ENCODE measurements around the gene JAM3. TPM values are rescaled to one million over a fixed set of nuclear protein-coding genes. Genes with fewer than 3 reads are reported as not detected.

The JAM3 gene
- total RNA-seq, 1 experiment from 2014 or later = 45.4 TPM

GRCh38 chr11:134065381-134065780 is 3.5 kb upstream of the JAM3 start:
- no peaks in the 10 kb centered on the region for H3K36me3 ChIP-seq (ENCODE audit: control insufficient read depth, insufficient read depth, low read length)
- no peak overlapping the region for H3K4me3 ChIP-seq (ENCODE audit: low read depth in 2 of 2, low read length in 2 of 2)
- DNase-seq (ENCODE audit: low read depth, low spot score) (no peak), ATAC-seq (no peak)
- no peak overlapping the region for H3K27ac ChIP-seq (ENCODE audit: low read length)
- peaks cover 26% of the 10 kb centered on the region for H3K27me3 ChIP-seq (ENCODE audit: control insufficient read depth, insufficient read depth, low read length)
- BruUV-seq (replicated peaks) = no TSS peak
- in situ Hi-C loops (cut with HindIII; ENCODE audit: low pct_unique_long_range_greater_than_20kb, low sequenced_read_pairs) = no loop called here
- CTCF ChIA-PET = no interaction called here
- no peak for TF ChIP-seq TCF7L2 (IDR thresholded peaks at IDR 0.05; ENCODE audit: low read depth, low read length)
- no peak for TF ChIP-seq POLR2AphosphoS5 (IDR thresholded peaks at IDR 0.05; ENCODE audit: low read depth, low read length)
- TF ChIP-seq, protein P1, sequence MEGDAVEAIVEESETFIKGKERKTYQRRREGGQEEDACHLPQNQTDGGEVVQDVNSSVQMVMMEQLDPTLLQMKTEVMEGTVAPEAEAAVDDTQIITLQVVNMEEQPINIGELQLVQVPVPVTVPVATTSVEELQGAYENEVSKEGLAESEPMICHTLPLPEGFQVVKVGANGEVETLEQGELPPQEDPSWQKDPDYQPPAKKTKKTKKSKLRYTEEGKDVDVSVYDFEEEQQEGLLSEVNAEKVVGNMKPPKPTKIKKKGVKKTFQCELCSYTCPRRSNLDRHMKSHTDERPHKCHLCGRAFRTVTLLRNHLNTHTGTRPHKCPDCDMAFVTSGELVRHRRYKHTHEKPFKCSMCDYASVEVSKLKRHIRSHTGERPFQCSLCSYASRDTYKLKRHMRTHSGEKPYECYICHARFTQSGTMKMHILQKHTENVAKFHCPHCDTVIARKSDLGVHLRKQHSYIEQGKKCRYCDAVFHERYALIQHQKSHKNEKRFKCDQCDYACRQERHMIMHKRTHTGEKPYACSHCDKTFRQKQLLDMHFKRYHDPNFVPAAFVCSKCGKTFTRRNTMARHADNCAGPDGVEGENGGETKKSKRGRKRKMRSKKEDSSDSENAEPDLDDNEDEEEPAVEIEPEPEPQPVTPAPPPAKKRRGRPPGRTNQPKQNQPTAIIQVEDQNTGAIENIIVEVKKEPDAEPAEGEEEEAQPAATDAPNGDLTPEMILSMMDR (IDR thresholded peaks at IDR 0.05) = no peak
- TF ChIP-seq, protein P2, sequence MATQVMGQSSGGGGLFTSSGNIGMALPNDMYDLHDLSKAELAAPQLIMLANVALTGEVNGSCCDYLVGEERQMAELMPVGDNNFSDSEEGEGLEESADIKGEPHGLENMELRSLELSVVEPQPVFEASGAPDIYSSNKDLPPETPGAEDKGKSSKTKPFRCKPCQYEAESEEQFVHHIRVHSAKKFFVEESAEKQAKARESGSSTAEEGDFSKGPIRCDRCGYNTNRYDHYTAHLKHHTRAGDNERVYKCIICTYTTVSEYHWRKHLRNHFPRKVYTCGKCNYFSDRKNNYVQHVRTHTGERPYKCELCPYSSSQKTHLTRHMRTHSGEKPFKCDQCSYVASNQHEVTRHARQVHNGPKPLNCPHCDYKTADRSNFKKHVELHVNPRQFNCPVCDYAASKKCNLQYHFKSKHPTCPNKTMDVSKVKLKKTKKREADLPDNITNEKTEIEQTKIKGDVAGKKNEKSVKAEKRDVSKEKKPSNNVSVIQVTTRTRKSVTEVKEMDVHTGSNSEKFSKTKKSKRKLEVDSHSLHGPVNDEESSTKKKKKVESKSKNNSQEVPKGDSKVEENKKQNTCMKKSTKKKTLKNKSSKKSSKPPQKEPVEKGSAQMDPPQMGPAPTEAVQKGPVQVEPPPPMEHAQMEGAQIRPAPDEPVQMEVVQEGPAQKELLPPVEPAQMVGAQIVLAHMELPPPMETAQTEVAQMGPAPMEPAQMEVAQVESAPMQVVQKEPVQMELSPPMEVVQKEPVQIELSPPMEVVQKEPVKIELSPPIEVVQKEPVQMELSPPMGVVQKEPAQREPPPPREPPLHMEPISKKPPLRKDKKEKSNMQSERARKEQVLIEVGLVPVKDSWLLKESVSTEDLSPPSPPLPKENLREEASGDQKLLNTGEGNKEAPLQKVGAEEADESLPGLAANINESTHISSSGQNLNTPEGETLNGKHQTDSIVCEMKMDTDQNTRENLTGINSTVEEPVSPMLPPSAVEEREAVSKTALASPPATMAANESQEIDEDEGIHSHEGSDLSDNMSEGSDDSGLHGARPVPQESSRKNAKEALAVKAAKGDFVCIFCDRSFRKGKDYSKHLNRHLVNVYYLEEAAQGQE (IDR thresholded peaks at IDR 0.05; ENCODE audit: insufficient read depth in 1 of 2, low read depth in 2 of 2, low read length in 1 of 2) = no peak
- no peak for TF ChIP-seq SIN3A (IDR thresholded peaks at IDR 0.05; ENCODE audit: borderline replicate concordance, insufficient read depth, low read depth, low read length)
- H3K9me3 ChIP-seq (ENCODE audit: control insufficient read depth, insufficient read depth, low read depth, low read length) = no peaks in the 10 kb centered on the region
- H3K4me1 ChIP-seq (ENCODE audit: control insufficient read depth, insufficient read depth, low read length) = peaks cover 7% of the 10 kb centered on the region; the same call in 1 of the 2 replicates
- intact Hi-C loops (cut with micrococcal nuclease; ENCODE audit: unreplicated experiment) = no loop called here
- POLR2A ChIA-PET = no interaction called here

DNA sequence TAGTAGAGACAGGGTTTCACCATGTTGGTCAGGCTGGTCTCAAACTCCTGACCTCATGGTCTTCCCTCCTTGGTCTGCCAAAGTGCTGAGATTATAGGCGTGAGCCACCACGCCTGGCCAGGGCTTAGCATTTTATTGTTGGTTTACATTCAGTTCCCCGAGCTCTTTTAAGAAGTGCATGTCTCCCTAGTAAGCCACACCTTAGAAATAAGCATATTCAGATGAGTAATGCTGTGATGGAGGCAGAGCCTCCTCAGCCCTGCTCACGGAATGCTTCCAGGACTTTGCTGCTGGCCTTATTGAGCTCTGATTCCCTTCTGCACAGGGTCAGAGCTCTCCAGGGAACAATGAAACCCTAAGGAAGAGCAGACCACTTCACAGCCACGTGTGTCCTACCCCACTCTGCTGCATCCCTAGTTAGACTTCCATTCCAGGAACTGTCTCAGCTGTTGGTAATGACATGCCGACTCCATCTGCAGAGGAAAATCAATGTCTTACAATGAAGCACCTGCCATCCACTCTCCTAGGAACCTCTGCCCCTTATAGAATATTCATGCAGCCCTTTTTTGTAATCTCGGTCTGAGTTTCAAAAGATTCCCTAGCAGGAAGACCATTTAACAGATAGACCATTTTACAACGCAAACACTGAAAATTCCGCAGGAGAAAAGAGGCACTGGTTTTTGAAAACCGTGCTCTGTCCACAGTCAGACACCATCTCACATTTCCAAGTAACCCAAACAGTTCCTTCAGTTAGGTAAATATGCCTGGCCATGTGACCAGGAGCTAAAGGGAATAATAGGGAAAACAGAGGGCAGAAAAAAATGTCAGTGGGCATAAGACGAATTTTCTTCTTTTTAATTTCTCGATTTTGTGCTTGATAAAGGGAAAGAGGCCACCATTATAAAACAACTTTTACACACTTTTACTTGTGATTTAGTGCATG is 1.7 kb upstream of the JAM3 start:
- H3K4me1 ChIP-seq (ENCODE audit: control insufficient read depth, insufficient read depth, low read length) = peaks cover 7% of the 10 kb centered on the region; the same call in 1 of the 2 replicates
- H3K27ac ChIP-seq (ENCODE audit: low read length) = no peak overlapping the region
- ChIA-PET POLR2A (no interaction called here), CTCF (no interaction called here)
- DNase-seq (ENCODE audit: low read depth, low spot score) (no peak), ATAC-seq (no peak)
- TF ChIP-seq SIN3A (IDR thresholded peaks at IDR 0.05; ENCODE audit: borderline replicate concordance, insufficient read depth, low read depth, low read length) = no peak
- no peak for TF ChIP-seq TCF7L2 (IDR thresholded peaks at IDR 0.05; ENCODE audit: low read depth, low read length)
- H3K36me3 ChIP-seq (ENCODE audit: control insufficient read depth, insufficient read depth, low read length) = no peaks in the 10 kb centered on the region
- intact Hi-C loops (cut with micrococcal nuclease; ENCODE audit: unreplicated experiment) (no loop called here), in situ Hi-C loops (cut with HindIII; ENCODE audit: low pct_unique_long_range_greater_than_20kb, low sequenced_read_pairs) (no loop called here)
- peaks cover 15% of the 10 kb centered on the region for H3K27me3 ChIP-seq (ENCODE audit: control insufficient read depth, insufficient read depth, low read length)
- H3K4me3 ChIP-seq (ENCODE audit: low read depth in 2 of 2, low read length in 2 of 2) = no peak overlapping the region
- H3K9me3 ChIP-seq (ENCODE audit: control insufficient read depth, insufficient read depth, low read depth, low read length) = no peaks in the 10 kb centered on the region
- BruUV-seq (replicated peaks) = no TSS peak
